Ishikawa (cell line): ENCODE results near the gene LAPTM5.

Experiments
- EP300 ChIP-seq: IDR thresholded peaks from 2 replicates; pipeline ENCODE4 v1.6.1; 2012; ENCODE audit warnings: borderline replicate concordance
- TAF1 ChIP-seq: IDR thresholded peaks from 2 replicates; pipeline ENCODE4 v1.6.1; 2012; ENCODE audit warnings: low read depth, mild to moderate bottlenecking
- TF ChIP-seq, protein P1 (sequence below): IDR thresholded peaks from 2 replicates; pipeline ENCODE4 v1.6.1; 2012

DNA sequence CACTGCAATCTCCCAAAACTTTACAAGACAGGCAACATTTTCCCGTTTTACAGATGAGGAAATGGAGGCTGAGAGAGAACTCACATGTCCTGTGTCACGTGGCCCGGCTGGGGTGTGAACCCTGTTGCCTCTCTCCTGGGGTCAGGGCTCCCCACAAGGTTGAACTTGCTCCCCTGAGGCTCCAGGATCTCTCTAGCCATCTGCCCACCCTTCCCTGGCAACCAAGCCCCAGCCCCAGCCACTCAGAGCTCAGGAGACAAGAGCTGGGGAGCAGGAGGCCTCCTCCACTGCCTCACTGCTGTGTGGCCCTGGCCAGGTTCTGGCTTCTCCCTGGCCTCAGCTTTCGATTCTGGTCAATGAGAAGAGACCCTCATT, 11.8 kb downstream of the LAPTM5 start:
- TF ChIP-seq, protein P1, sequence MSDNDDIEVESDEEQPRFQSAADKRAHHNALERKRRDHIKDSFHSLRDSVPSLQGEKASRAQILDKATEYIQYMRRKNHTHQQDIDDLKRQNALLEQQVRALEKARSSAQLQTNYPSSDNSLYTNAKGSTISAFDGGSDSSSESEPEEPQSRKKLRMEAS, result no peak
- no peak for TF ChIP-seq TAF1
- TF ChIP-seq EP300, result no peak
